NCI-H2107 treated with DMSO at 0.1 percent for 48 hours (cell line): ENCODE measurements around the gene NKX2-4.
"Not testable (repeated sequence)": the region's sequence is repeated elsewhere in the genome, so short reads cannot be mapped to it uniquely, and the experiment has no call there.

ENCODE experiments used
- DNase-seq: peaks from one replicate; lab custom pipeline; 2025; ENCODE audit not compliant: unreplicated experiment; lab: John Stamatoyannopoulos, UW

The NKX2-4 gene

DNA sequence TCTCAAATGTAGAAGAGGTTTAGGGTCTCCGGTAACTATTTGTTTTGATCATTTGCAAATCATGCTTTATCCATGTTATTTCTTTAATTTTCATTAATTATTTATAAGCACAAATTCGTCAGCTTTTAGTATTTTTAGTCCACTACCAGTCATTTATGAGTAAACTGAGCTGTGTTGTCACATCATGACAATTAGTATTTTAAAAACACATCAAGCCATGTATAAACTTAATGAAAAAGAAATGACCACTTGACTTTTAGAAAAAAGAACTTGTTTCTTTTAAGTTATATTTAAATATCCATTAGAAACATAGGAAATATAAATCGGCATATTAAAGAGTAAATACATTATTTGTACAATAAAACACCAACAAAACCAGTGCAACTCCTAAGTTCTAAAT, 2.8 kb downstream of the NKX2-4 start:
- DNase-seq = no peak

GRCh38 chr20:21393816-21394519, 3.4 kb downstream of the NKX2-4 start:
- no peak for DNase-seq

DNA sequence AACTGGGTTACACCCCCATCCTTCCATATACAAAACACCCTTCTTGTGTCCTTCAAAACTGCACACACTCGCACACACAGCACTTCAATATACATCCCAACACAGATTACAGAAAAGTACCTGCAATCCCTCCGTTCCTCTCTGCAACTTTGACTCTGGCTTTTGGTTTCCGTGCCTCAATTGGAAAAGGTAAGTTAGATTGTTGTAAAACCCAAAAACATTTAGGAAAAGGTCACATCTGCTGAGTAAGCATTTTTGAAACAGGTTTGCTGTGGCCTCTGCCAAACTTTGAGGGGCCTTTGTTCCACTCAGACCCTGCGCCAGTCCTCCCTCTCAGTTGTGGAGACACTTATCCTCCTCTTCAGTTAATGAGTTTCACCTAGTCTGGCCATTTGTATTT, 4.2 kb downstream of the NKX2-4 start:
- DNase-seq = no peak

DNA sequence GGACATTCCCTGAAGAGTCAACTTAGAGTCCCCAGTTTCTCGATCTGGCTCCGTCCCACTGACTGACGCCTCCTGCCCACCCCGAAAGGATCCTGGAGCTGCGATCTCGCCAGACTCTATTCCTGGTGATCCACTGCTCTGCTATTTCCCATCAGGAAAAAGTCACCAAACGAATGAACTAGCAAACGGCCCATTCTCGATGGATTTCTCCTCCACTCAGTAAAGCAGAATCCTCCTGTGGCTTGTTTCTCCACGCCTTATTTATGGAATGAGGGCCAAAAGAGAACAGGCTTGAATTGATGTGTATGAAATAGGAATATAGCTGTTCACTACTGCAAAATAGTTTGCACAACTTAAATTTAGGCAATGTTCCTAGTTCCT, 5.4 kb downstream of the NKX2-4 start:
- no peak for DNase-seq

DNA sequence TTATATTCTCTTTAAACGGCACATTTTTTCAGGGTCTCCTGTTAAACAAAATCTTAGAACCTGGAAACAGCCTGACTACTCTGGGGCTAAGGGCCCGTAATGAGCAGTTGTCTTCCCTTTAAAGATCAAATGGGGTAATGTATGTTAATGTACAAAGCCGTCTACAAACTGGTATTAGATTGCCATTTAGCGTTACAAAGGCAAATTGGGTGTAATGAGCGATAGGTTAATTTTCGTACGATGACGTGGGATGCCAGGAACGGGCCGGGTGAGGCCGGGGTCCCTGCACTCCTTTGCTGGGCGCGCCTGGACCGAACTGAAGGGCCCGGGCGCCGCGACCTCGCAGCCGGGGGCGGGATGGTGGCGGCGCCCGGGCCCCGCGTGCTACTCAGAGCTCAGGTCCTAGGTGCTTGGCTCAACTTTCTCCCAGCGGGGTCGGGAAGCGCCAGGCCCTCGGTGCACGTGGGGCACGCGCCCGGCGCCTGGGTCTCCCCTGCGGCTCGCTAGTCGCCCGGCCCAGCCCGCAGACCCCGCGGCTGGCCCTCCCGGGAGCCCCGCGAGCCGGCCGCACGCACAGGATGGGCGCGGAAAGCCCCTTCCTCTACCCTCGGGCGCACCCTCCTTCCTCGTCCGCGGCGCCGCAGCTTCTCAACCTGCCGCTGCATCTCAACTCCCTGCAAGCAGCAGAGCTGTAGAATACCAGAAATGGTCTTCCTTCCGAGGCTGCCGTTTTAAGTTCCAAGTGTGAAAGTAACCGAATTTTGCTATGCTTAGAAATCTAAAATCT, 5.9 kb downstream of the NKX2-4 start:
- DNase-seq = no peak

- DNase-seq = no peak
These were observed 6.6 kb downstream of the NKX2-4 start for GRCh38 chr20:21390768-21391167.

GRCh38 chr20:21389368-21389767, 8.0 kb downstream of the NKX2-4 start:
- DNase-seq = no peak

DNA sequence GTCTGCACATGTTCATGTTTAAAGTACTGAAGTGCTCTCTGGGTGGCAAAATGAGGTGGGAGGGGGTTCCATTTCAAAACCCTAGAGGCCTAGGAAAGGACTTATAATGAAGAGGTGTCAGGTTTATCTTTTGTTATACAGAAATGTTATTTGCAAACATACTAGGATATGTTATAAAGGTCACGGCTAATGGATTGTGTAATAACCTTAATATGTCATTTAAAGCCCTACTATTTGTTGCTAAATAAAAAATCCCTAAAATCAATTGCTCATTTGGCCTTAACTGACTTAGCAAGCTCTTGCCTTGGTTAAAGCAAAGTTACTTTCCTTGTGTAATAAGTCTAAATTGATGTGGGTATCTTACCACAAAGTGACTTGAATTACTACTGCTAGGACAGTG, 8.8 kb downstream of the NKX2-4 start:
- peak; percentile 42 for DNase-seq

DNA sequence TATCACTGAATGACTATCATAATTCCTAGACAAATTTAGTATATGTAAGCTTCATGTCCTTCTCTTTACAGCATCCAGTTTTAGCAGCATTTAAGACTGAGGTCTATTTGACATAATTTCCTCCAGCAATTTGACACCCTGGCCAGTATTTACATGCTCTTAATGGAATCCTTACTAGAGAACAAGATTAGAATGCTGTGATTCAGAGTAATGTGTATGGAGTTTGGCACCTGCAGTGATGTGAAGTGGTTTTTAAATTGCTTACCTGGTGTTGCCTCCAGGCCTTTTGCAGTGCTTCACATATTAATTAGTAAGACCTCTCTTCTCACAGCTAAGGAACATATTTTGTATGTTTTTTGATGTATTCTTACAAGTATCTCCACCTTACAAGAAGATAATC, 9.8 kb downstream of the NKX2-4 start:
- peak; percentile 71 for DNase-seq

DNA sequence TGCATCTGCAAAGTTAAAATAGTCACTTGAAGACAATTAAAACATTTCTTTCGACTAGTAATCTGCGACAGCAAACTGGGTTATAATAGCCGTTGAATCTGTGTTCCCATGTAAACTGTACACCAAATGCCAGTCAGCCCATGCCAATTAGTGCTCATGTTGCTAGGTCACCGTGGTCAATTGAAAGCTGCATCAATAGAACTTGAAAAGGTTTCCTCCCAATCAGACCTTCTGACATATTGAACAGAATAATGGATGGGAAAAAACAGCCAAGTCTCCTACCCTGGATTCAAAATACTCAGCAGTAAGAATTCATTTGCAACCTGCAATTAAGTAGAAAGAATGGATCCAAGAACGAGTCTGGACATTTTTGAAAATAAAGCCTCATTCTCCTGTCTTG, 11.2 kb downstream of the NKX2-4 start:
- DNase-seq = no peak

GRCh38 chr20:21384308-21384892, 12.9 kb downstream of the NKX2-4 start:
- no peak for DNase-seq

DNA sequence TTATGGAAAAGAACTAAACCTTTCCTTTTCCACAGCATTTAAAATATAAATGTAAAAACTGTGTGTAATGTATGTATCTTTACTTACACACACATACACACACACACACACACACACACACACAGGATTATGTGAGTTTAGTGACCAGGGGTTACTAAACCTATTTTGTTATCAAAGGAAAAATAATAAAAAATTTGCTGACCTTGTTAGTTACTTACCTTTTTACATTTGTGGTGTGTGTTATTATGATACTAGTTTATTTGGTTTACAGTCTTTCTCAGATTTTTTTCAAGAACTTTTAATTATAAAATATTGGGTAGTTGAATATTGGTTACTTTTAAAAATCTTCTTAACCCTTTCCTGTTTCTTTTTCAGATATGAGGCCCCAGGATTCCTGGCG, 15.7 kb downstream of the NKX2-4 start:
- DNase-seq = no peak

GRCh38 chr20:21380711-21381110, 16.6 kb downstream of the NKX2-4 start:
- no peak for DNase-seq

GRCh38 chr20:21378259-21378658, 19.1 kb downstream of the NKX2-4 start:
- no peak for DNase-seq

GRCh38 chr20:21377701-21378100, 19.6 kb downstream of the NKX2-4 start:
- no peak for DNase-seq

DNA sequence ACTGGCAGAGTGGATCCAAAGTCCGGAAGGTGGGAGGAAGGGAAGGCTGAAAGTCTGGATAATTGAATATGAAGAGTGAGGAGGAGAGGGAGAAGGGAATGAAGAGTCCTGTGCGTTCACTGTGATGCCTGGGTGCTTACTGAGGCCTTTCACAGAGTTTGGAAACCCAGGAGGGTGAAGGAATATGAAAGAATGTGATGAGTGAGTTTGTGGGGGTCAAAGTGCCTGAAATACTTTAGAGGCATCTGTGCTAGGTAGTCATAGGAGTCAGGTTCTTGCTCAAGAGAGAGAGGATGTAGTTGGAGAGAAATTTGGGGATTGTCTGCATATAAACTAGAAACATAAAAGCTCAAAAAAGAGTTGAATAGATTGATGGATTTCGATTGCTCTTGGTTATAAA, 20.7 kb downstream of the NKX2-4 start:
- no peak for DNase-seq

DNA sequence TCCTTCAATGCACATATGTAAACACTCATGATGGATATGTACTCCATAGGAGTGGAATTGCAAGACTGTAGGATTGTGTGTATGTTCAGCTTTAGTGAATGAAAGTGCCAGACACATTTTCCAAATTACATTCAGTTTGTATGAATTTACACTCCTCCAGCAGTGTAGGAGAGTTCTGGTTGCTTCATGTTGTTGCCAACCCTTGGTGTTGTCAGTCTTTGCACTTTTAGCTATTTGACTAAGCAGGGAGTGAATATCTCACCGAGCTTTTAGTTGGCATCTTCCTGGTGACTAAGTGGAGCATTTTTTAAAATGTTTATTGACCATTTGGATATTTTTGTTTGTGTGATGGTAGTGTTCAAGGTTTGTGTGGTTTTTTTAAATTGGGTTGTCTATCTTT, 23.9 kb downstream of the NKX2-4 start:
- DNase-seq = no peak

- DNase-seq = no peak
These were observed 25.3 kb downstream of the NKX2-4 start for GRCh38 chr20:21372016-21372415.

DNA sequence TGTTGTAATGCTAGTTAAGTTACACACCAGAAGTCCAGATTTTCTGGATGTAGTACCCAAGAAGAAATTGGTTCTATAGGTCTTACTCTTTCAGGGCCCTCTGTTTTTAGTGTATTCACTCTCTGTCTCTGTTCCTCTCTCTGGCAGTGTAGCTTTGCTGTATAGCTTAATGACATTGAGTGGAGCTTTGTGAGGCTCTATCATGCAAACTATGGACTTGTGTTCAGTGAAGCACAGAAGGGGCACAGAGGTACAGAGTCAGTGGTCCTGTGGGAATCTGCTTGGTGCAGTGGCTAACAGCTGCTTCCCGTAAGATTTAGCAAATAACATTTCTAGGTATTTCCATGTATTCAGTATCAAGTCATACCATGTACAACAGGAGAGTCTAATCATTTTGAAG, 26.1 kb downstream of the NKX2-4 start:
- DNase-seq = no peak

- DNase-seq = no peak
These were observed 28.5 kb downstream of the NKX2-4 start for GRCh38 chr20:21368791-21369190.

- DNase-seq = not testable (repeated sequence)
These were observed 31.1 kb downstream of the NKX2-4 start for GRCh38 chr20:21366273-21366672.

- no peak for DNase-seq
These were observed 31.6 kb downstream of the NKX2-4 start for GRCh38 chr20:21365771-21366170.
